HG03280 (cell line): ENCODE results near the gene PTK6.

Experiments
- ATAC-seq: cut with Tn5 transposase; IDR thresholded peaks from one replicate; pipeline ENCODE4 v1.9.1; 2021; ENCODE audit warnings: mild to moderate bottlenecking, moderate library complexity; ENCODE audit not compliant: unreplicated experiment

PTK6 gene

DNA sequence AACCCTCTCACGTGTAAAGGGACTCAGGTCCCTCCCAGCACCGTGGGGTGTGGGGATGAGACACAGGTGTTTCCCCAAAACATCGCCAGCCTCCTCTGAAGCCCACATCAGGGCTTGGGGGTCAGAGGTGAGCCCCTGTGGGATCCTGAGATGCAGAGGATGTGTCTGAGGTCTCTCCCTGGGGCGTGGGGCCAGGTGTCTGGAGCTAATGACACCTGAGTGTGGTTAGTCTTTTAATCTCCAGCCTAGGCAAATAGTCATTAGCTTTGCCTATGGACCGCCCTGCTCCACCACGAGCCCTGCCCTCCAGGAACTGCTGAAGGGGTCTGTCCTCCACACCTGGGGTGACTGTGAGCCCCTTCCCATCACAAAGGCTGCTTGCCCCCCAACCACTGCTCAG, 8.6 kb upstream of the PTK6 start:
- ATAC-seq, result no peak

DNA sequence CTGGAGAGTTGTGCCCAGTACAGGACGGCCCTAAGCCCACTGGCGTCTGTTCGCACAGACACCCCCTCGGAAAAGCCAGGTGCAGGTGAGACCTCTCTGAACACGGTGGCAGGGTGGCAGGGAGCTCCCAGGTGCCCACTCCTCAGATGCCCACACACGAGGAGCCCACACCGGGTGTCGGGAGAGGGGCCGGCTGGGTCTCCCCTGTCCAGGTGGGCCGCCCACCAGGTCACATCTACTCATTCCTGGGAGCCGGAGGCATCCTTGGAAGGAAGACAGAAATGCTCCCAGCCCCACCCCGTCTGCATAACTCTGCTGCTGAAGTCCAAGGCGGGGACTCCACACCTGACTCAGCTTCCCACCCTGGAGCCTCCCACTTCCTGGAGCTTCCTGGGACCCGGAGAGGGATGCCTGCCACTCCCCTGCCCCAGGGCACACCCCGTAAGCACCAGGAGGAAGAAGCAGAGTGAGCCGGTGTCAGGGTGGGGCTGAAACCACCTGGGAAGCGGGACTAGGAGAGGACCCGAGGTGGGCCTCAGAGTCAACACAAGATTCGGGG, 7.9 kb upstream of the PTK6 start:
- no peak for ATAC-seq

DNA sequence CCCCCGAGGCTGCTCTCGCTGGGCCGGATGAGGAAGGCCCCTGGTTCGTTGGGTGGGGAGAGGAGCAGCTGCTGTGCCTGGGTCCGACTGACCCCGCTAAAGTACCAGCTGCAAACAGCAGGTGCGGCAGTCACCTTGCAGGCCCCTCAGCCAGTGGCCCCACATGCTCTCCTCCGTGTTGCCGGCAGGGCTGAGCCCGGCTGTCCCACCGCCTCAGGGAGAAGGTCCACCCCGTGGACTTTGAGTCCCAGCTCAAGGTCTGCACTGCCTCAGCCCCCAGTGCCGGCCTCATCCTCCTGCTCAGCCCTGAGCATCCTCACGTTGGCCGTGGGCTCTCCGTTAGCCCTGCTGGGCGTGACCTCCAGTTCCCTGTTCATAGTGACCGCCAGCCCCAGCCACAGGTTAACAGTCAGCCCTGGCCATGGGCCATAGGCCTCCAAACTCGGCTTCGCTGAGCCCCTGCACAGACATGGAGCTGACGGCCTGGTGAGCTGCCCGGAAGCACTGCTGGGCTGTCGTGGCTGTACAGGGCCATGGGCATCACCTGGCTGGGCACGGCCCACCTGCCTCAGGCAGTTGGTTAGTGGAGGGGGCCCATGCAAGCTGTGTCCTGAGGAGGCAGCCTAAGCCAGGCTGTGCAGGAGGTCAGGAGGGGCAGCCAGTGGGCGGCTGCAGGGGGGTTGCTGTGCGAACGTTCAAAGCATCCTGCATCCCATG, 7.2 kb upstream of the PTK6 start:
- ATAC-seq, result no peak

DNA sequence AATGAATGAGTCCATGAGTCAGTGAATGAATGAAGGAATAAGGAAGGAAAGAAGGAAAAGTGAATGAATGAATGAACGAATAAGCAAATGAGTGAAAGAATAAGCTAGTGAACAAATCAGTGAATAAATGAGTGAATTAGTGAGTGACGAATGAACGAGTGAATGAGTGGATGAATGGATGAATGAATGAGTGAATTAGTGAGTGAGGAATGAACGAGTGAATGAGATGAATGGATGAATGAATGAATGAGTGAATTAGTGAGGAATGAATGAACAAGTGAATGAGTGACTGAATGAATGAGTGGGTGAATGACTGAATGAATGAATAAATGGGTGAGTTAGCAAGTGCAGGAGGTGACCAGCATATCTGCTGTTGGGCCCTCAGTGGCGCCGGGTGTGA, 6.6 kb upstream of the PTK6 start:
- ATAC-seq, result no peak

DNA sequence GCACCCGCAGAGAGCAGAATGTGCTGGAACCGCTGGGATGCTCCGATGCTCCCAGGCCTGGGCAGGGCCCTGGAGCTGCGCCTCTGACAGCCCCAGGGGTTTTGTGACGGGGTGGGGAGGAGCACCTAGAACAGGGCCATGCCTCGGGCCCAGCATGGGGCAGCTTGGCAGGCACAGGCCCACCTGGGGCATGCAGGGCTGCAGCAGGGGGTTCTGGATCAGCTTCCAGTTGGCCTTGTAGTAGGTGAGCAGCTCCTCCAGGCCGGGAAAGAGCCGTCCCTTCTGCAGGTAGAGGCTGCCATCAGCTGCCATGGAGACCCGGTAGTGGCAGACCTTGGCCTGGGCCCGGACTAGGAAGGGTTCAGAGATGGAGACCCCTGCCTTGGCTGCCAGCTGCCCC, 6.0 kb upstream of the PTK6 start:
- peak; percentile 4 for ATAC-seq

DNA sequence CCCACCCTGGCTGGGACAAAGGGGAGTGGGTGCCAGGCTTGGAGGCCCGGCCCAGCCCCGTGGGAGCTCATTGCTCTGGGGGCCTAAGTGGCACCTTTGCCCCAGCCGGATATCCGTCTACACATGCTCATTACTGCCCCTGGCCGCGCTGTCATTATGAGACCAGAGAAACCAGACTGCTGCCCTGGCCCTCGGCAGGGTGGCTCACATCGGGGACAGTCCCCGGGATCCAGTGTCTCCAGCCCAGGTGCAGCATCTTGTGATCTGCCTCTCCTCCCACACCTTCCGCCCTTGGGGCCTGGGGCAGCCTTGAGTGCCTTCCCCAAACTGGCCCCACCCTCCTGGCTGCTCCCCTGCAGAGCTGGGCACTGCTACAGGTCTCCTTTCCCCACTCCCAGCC, 5.5 kb upstream of the PTK6 start:
- peak; percentile 36 for ATAC-seq

DNA sequence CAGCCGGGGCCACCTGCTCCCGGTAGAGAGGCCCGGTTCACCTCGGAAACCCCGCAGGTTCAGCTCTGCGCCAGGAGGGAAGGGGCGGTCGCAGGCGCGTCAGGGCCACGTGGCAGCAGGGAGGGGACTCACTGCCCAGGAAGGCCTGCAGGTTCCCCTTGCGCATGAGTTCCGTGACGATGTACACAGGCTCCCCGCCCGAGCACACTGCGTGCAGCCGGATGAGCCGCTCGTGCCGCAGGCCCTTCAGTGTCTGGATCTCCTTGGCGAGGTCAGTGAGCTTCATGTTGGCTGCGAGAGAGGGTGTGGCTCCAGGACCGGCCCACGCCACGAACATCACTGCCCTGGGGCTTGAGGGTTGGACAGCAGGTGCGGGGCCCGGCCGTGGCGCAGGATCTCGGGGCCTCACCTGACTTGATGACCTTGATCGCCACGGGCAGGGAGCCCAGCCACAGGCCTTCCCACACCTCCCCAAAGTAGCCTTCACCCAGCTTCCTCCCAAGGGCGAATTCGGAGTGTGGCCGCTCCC, 4.9 kb upstream of the PTK6 start:
- ATAC-seq, result no peak

DNA sequence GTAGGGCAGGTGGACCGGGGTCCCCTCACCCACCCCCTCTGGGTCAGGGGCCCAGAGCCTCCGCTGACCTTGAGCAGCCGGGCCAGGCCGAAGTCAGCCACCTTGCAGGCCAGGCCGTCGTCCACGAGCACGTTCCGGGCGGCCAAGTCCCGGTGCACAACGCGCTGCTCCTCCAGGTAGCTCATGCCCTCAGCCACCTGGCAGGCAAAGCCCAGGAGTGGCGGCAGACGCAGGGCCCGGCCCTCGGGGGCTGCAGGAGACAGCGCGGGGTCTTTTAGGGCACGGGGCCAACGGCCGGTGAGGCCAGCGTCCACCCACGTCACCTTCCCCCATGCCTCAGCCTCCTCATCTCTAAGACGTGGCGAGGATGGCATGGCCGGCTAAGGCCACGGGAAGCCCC, 4.2 kb upstream of the PTK6 start:
- ATAC-seq, result no peak

DNA sequence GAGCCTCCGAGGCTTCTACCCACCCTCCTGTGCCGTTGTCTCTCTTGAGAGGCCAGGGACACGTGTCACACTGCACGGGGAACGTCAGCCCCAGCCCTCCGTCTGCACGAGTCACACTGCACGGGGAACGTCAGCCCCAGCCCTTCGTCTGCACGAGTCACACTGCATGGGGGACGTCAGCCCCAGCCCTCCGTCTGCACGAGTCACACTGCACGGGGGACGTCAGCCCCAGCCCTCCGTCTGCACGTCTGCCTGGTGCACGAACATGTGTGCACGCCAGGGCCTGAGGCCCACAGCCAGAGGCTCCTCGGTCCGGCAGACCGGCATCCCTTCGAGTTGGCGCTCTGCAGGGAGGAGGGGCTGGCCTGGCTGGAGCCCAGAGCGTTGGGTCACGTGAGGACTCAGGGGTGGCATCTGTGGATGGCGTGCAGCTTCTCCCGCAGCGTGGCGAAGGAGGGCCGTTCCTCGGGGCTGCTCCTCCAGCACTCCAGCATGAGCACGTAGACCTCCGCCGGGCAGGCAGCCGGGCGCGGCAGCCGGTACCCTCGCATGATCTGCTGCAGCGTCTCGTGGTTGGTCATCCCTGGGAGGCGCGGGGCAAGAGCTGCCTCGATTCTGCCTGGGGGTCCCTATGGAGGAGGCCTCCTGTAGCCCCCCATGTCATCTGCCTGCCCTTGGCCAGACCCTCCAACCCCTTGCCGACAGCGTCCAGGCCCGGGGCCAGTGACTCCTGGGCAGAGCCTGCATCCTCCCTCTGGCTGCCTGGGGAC, 3.4 kb upstream of the PTK6 start:
- no peak for ATAC-seq

DNA sequence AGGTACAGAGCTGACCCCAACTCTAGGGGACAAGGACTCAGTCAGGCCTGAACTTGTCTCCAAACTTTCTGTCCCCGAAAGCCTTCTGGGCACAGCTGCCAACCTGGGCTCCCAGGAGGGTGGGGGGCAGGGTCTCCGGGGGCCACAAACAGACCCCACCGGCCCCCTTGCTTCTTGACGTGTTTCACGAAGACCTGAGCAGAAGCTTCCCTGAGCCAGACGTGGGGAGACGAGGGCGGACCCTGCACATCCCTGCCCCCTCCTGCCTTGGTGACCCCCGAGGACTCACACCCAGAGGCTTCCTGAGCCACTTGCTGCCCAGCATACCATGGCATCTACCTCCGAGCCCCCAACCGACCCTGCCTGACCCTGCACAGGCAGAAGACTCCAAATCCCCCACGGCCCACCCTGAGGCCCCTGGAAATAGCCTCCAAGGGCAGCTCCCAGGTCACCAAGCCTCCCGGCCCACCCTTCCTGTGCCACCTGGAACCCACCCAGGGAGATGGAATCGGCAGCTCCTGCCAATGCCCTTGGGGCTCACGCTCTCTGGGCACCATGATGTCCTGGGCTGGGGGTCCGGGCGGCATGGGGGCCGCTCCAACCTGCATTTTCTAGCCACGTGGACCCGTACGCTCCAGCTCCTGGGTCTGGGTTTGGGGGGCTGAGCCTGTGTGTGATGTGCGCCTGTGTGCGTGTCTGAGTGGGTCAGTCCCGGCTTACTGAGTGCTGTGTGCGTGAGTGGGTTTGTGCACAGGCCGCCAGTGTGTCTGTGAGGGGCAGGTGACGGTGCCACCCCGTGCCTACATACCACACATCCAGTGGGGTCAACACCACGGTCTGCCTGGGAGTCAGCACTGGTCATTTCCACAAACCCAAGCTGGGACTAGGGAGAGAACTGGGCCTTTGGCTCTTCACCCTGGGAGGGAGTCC, 2.5 kb upstream of the PTK6 start:
- ATAC-seq, result no peak

DNA sequence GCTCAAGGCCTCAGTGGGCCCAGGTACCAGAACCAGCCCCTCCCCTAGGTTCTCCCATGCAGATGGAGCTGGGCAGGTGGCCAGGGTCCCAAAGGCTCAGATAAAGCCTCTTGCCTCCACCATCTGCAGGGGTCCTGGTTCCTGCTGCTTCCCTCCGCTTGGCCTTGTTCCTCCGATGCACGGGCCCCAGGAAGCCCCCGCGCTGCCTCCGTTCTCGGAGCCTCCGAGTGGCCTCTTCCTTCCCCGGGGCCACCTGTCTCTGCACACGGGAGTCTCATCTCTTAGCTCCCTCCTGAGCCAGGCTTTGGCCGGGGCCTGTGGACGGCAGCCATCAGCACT, 1.9 kb upstream of the PTK6 start:
- no peak for ATAC-seq

DNA sequence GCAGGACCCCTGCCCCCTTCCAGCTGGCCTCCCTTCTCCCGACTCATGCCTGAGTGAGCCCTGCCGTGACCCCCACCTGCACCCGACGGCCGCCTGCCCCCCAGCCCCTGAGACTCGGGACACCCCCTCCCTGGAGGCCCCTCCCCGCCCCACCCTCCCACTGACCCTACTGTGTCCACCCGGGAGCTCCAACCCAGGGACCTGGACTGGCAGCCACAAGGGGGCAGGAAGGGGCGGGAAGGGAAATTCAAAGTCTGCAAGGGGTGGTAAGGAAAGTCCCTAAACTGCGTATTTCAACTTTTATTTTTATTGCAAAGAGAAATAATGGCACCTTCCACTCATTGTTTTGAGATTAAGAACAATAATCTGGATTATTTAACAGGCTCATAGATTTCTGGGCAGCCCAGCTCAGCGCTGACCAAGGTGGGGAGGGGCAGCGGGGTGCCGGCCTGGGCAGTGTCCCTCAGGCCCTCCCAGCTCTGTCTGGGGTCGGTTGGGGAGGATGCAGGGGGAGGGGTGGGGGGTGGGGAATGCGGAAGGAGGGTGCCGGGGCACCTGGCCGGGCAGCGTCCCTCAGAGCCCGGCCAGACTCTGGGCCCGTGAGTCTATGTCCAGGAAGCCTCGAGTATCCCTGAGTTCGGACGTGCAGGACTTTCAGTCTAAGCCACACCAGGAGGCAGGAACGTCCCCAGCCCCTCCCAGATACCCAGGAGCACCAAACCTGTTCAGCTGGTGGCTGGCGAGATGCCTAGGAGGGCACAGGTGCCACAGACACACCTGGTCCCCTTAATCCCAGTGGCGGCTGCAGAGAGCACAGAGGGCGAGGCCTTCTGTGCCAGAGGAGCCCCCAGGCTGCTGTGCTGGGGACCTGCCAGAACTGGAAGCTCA, 1.3 kb upstream of the PTK6 start:
- ATAC-seq, result no peak

DNA sequence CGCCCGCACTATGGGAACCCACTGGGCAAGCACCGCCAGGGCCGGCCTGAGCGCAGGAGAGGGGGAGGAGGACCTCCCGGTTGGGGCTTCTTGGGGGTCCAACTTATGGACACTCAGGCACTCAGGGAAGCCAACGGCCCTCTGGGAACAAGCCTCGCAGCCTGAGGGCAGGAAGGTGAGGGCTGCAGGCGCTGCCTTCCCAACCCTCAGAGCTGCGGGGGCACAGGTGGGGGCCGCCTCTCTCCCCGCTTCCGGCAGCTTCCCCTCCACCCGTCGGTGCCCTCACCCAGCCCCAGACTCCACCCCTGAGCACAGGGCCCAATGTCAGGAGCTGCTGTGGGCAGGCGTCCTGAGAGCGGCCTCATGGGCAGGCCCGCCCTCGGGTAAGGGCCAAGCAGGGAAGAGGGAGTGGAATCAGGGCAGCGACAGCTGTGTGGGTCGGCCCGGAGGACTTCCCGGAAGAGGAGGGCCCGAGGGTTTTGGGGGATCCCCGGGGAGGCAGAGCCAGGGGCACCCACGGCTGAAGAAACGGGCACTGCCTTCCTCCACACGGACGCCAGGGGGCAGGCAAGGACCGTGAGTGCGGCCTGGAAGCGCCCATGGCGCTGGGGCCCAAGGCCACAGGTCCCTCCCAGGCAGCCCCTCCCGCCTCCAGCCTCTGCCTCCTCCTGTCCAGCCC, 488 bp upstream of the PTK6 start:
- peak; percentile 85 for ATAC-seq

DNA sequence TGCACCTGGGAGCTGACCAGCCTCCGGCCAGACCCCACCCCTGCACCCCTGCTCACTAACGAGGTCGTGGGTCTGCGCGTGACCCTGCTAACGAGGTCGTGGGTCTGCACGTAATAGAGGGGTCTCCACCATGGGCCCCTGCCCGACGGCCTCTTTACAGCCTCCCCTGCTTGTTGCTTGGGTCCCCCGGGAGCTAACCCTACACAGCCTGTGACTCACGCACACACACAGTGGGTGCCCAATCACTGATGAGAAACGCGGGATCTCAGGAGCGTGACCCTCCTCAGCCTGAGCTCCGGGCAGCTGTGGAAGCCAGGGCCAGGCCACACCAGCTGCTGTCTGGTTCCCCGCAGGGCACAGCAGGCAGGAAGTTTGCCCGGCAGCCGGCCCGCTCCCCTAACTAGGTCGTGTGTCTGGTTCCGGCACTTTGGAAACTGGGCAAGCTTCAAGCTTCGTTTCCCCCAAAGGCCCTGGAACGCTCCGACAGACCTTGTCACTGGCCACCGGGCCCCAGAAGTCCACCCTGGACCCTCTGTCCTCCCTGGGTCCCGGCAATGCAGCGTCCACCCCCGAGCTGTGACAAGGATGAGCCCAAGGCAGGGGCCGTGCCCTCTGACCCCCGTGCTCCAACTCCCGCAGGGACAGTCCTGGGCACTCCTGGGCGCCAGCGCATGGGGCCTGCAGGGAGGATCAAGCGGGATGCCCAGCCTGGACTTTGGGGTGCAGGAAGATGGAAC, 767 bp downstream of the PTK6 start:
- no peak for ATAC-seq

DNA sequence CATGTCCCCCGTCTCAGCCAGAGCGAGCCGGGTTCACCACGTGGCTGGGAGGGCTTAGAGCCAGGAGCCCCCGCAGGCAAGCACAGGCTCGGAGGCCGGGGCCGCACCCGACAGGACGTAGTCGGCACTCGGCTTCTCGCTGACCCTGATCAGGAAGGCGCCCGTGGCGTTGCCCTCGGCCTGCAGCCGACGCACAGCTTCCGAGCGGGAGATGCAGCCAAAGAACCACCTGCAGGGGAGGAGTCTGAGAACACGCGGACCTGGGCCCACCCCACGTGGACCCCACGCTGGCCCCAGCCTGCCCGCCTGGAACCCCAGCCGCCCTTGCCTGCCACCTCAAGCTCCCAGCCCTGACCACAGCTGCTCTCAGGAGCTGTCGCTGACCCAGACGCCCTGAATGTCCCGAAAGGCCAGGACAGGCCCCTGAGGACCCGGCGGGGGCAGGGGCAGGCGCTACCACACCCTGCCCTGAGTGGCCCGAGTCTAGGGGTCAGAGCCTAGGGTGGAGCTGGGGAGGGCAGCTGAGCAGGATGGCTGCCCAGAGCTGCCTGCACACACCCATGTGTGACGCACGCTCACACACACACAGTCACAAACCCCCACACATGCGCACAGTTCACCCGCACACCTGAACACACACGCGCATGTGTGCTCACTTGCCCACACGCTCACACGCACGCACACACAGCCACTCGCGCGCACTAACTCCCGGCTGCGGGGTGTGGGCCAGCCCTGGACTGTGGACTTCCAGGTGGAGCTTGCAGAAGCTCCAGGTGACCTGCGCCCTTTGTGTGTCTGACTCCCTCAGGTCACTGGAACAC, 2.1 kb downstream of the PTK6 start:
- ATAC-seq, result no peak

DNA sequence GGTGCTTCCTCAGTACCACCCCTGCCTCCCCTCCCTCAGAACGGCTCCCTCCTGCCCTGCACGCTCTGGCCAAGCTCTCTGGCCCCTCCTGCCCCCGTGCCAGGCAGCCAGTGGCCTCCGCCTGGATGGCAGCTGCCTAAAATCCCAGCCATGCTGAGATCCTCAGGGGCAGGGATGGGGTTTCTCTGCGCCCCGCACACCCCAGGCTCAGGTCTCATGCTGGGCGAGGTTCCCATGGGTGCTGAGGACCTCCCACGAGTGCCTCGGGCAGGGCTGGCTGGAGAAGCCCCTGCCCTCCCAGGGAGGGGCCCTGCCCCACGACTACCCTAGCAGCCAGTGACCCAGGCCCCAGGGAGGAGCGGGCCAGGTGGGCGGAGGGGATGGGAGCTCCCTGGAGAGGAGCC, 2.7 kb downstream of the PTK6 start:
- ATAC-seq, result no peak

DNA sequence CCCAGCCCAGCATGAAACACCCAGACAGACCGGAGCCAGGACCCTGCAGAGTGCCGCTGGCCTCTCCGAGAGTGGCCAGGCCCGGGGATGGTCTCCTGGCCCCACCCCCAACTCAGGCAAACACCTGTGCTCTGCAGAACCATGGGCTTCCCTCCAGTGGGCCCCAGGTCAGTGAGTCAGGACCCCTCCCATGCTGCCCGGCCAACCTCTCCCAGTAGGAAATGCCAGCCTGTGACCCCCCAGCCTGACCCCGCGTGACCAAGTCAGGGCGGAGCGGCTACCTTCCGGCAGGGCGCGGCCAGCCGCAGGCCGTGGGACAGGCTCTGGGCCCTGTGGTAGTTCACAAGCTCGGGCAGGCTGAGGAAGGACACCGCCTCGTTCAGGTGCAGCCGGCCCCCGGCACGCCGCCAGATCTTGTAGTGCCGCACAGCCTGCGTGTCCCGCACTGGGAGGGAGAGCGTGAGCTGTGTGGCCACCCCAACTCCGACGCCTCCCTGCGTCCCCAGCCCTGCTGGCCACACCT, 3.2 kb downstream of the PTK6 start:
- ATAC-seq, result no peak

DNA sequence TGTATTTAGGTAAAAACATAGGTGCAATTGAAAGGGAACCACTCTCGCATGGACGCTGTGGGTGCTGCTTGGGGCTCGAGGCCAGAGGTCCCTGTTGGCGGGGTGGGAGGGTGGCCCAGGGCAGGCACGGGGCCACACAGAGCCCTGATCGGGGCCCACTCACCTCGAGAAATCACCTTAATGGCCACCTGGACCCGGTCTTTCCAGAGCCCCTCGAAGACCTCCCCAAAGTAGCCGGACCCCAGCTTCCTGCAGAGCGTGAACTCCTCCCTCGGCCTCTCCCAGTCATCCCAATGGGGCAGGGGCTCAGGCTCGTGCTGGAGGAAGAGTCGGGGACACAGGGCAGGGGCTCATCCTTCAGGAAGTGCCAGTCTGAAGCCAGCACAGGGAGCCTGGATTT, 3.8 kb downstream of the PTK6 start:
- ATAC-seq, result no peak
